Panc1 (cell line): Measurements from ENCODE around the gene DIS3L2.

Source experiments
- CTCF ChIP-seq: fragments of 450-650 bp; IDR thresholded peaks from 2 replicates; pipeline ENCODE4 v1.5.1; 2017; ENCODE audit warnings: mild to moderate bottlenecking
- POLR2AphosphoS5 ChIP-seq: IDR thresholded peaks from 2 replicates; pipeline ENCODE4 v1.6.1; 2012; ENCODE audit warnings: mild to moderate bottlenecking, low read depth, low read length, moderate library complexity
- SIN3A ChIP-seq: IDR thresholded peaks from 2 replicates; pipeline ENCODE4 v1.6.1; 2012; ENCODE audit warnings: low read depth, mild to moderate bottlenecking, low read length, moderate library complexity, borderline replicate concordance; ENCODE audit not compliant: insufficient read depth
- TCF7L2 ChIP-seq: IDR thresholded peaks from 2 replicates; pipeline ENCODE4 v1.6.1; 2011; ENCODE audit warnings: mild to moderate bottlenecking, low read depth, low read length, inconsistent platforms

- TF ChIP-seq CTCF (no peak), SIN3A (no peak), POLR2AphosphoS5 (no peak), TCF7L2 (no peak)
Observed at GRCh38 chr2:232351686-232352510, 390.4 kb downstream of the DIS3L2 start.
